Upper lobe of right lung (tissue), 1 donor: ENCODE measurements around the gene ABCF3. TPM values are rescaled to one million over a fixed set of nuclear protein-coding genes. Genes with fewer than 3 reads are reported as not detected.

Experiments used
- ATAC-seq: fragments of 200-7000 bp; cut with Tn5 transposase; one replicate; pipeline ENCODE4 v1.9.1; 2020; ENCODE audit warnings: mild to moderate bottlenecking, moderate library complexity
- DNase-seq: peaks from one replicate; pipeline ENCODE4 v3.0.0-alpha.2; 2020
- H3K27ac ChIP-seq: fragments of 200-600 bp; one replicate; pipeline ENCODE4 v1.8.0; 2022
- H3K27me3 ChIP-seq: fragments of 200-600 bp; one replicate; pipeline ENCODE4 v1.8.0; 2022; ENCODE audit warnings: mild to moderate bottlenecking
- H3K36me3 ChIP-seq: fragments of 200-600 bp; one replicate; pipeline ENCODE4 v1.8.0; 2022
- H3K4me1 ChIP-seq: fragments of 200-600 bp; one replicate; pipeline ENCODE4 v1.8.0; 2022
- H3K4me3 ChIP-seq: fragments of 200-600 bp; one replicate; pipeline ENCODE4 v1.8.0; 2022; ENCODE audit warnings: mild to moderate bottlenecking
- H3K9me3 ChIP-seq: fragments of 200-600 bp; one replicate; pipeline ENCODE4 v1.8.0; 2022
- CTCF ChIP-seq: fragments of 200-600 bp; IDR thresholded peaks from one replicate; pipeline ENCODE4 v1.8.0; 2022; ENCODE audit warnings: antibody characterized with exemption
- intact Hi-C: fragments of 100-400 bp; cut with DNase I; formaldehyde crosslinking; loops from one replicate; pipeline ENCODE4 v1.11.0; 2022
- total RNA-seq: library from RNA; stranded (reverse); fragmentation: NEBNext Ultra II Directional; extraction: Animal tissue kit (Norgen Biotek cat#: 25700); gene quantifications from one replicate; pipeline ENCODE4 v1.2.1, GENCODE V29; 2021
- donor health status: DM: no; HTN: yes; CAD: no; lungs with severe emphysema.

The ABCF3 gene
- total RNA-seq, 1 donor from 2014 or later = 60.9 TPM

- Histone ChIP-seq H3K4me3 (peak overlapping the region; percentile 47), H3K27me3 (peaks cover 36% of the 10 kb centered on the region), H3K36me3 (no peaks in the 10 kb centered on the region), H3K9me3 (no peaks in the 10 kb centered on the region), H3K4me1 (peaks cover 9% of the 10 kb centered on the region), H3K27ac (no peak overlapping the region)
- DNase-seq (no peak), ATAC-seq (peak; percentile 23)
- no peak for TF ChIP-seq CTCF
- intact Hi-C loops = no loop called here
Observed at GRCh38 chr3:184230603-184231528, 44.9 kb downstream of the ABCF3 start.

DNA sequence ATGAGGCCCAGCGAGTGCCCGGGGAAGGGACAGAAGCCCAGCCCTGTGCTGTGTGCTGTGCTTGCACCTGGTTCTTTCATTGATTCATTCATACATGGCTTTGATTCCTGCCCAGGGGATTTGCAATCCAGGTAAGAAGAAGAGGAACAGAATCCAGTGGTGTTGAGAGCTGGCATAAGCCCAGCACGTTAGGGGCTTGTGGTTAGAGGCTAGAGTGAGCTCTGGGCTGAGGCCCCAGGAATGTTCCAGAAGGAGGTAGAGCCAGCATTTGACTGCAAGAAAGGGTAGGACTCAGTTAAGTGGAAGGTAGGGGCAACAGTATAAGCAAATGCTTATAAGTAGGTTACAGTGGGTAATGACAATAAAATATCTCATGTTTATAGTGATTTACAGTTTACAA is 45.7 kb downstream of the ABCF3 start:
- Histone ChIP-seq H3K27me3 (peaks cover 36% of the 10 kb centered on the region), H3K36me3 (no peaks in the 10 kb centered on the region), H3K27ac (no peak overlapping the region), H3K9me3 (no peaks in the 10 kb centered on the region), H3K4me3 (no peak overlapping the region), H3K4me1 (peaks cover 9% of the 10 kb centered on the region)
- no peak for TF ChIP-seq CTCF
- DNase-seq (no peak), ATAC-seq (no peak)
- intact Hi-C loops = no loop called here

- H3K36me3 ChIP-seq = no peaks in the 10 kb centered on the region
- no peaks in the 10 kb centered on the region for H3K9me3 ChIP-seq
- intact Hi-C loops = no loop called here
- peaks cover 36% of the 10 kb centered on the region for H3K27me3 ChIP-seq
- DNase-seq = no peak
- H3K4me3 ChIP-seq = no peak overlapping the region
- peaks cover 9% of the 10 kb centered on the region for H3K4me1 ChIP-seq
- ATAC-seq = no peak
- H3K27ac ChIP-seq = no peak overlapping the region
- TF ChIP-seq CTCF = no peak
Observed at GRCh38 chr3:184233127-184233843, 47.3 kb downstream of the ABCF3 start.

- ATAC-seq = peak; percentile 19
Observed at GRCh38 chr3:184234224-184234623, 48.2 kb downstream of the ABCF3 start.

More at GRCh38 chr3:184234224-184234623, 48.2 kb downstream of the ABCF3 start:
- Histone ChIP-seq H3K36me3 (no peaks in the 10 kb centered on the region), H3K4me3 (no peak overlapping the region), H3K27ac (no peak overlapping the region), H3K9me3 (no peaks in the 10 kb centered on the region), H3K4me1 (peaks cover 9% of the 10 kb centered on the region), H3K27me3 (peaks cover 35% of the 10 kb centered on the region)
- intact Hi-C loops = no loop called here
- TF ChIP-seq CTCF = no peak
- peak; percentile 80 for DNase-seq
